Ishikawa (cell line): ENCODE results near the gene KNG1.

Experiments
- CEBPB ChIP-seq: IDR thresholded peaks from 2 replicates; pipeline ENCODE4 v1.6.1; 2012
- CREB1 ChIP-seq: IDR thresholded peaks from 2 replicates; pipeline ENCODE4 v1.6.1; 2012; ENCODE audit warnings: low read depth
- EGR1 ChIP-seq: IDR thresholded peaks from 2 replicates; pipeline ENCODE4 v1.6.1; 2012
- EP300 ChIP-seq: IDR thresholded peaks from 2 replicates; pipeline ENCODE4 v1.6.1; 2012; ENCODE audit warnings: borderline replicate concordance
- NFIC ChIP-seq: IDR thresholded peaks from 2 replicates; pipeline ENCODE4 v1.6.1; 2012
- RAD21 ChIP-seq: IDR thresholded peaks from 2 replicates; pipeline ENCODE4 v1.6.1; 2012; ENCODE audit warnings: low read depth
- TAF1 ChIP-seq: IDR thresholded peaks from 2 replicates; pipeline ENCODE4 v1.6.1; 2012; ENCODE audit warnings: low read depth, mild to moderate bottlenecking
- TEAD4 ChIP-seq: IDR thresholded peaks from 2 replicates; pipeline ENCODE4 v1.6.1; 2012
- YY1 ChIP-seq: IDR thresholded peaks from 2 replicates; pipeline ENCODE4 v1.6.1; 2012; ENCODE audit warnings: low read depth
- TF ChIP-seq, protein P1 (sequence below): IDR thresholded peaks from 2 replicates; pipeline ENCODE4 v1.6.1; 2012
- TF ChIP-seq, protein P2 (sequence below): IDR thresholded peaks from 2 replicates; pipeline ENCODE4 v1.6.1; 2012; ENCODE audit warnings: low read depth, mild to moderate bottlenecking

DNA sequence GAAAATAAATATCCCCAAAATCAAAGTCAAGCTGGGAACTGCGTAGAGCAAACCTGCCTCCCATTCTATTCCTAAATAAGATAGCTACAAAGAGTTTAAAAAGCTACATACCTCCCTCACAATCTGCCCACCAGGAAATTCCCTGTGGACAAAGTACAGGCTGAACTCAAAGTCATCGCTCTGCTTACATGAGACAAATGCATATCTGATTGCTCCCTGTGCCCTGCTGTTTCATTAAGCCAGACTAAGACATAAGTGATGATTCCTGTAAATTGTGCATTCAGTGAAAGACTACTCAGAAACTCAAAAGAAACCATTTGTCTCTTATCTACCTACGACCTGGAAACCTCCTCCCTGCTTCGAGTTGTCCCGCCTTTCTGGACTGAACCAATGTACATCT, 37.7 kb downstream of the KNG1 start:
- no peak for TF ChIP-seq YY1
- TF ChIP-seq RAD21, result no peak
- TF ChIP-seq EP300, result no peak
- TF ChIP-seq, protein P1, sequence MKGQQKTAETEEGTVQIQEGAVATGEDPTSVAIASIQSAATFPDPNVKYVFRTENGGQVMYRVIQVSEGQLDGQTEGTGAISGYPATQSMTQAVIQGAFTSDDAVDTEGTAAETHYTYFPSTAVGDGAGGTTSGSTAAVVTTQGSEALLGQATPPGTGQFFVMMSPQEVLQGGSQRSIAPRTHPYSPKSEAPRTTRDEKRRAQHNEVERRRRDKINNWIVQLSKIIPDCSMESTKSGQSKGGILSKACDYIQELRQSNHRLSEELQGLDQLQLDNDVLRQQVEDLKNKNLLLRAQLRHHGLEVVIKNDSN, result no peak
- no peak for TF ChIP-seq CEBPB
- no peak for TF ChIP-seq TAF1
- no peak for TF ChIP-seq TEAD4
- TF ChIP-seq NFIC, result no peak
- TF ChIP-seq, protein P2, sequence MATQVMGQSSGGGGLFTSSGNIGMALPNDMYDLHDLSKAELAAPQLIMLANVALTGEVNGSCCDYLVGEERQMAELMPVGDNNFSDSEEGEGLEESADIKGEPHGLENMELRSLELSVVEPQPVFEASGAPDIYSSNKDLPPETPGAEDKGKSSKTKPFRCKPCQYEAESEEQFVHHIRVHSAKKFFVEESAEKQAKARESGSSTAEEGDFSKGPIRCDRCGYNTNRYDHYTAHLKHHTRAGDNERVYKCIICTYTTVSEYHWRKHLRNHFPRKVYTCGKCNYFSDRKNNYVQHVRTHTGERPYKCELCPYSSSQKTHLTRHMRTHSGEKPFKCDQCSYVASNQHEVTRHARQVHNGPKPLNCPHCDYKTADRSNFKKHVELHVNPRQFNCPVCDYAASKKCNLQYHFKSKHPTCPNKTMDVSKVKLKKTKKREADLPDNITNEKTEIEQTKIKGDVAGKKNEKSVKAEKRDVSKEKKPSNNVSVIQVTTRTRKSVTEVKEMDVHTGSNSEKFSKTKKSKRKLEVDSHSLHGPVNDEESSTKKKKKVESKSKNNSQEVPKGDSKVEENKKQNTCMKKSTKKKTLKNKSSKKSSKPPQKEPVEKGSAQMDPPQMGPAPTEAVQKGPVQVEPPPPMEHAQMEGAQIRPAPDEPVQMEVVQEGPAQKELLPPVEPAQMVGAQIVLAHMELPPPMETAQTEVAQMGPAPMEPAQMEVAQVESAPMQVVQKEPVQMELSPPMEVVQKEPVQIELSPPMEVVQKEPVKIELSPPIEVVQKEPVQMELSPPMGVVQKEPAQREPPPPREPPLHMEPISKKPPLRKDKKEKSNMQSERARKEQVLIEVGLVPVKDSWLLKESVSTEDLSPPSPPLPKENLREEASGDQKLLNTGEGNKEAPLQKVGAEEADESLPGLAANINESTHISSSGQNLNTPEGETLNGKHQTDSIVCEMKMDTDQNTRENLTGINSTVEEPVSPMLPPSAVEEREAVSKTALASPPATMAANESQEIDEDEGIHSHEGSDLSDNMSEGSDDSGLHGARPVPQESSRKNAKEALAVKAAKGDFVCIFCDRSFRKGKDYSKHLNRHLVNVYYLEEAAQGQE, result no peak
- no peak for TF ChIP-seq CREB1
- no peak for TF ChIP-seq EGR1
